Thyroid gland (tissue), 4 donors: ENCODE measurements around the gene CSTF1.

Experiments used
- CTCF ChIP-seq, 6 experiments: fragments of 200-600 bp in 3 of 6; fragments of 450-650 bp in 3 of 6; sonication (generic) in 3 of 6; IDR thresholded peaks; one replicate each; pipeline ENCODE4 v1.5.1; 2016 to 2019; ENCODE audit warnings: antibody characterized with exemption in 6 of 6, mild to moderate bottlenecking in 2 of 6, inconsistent platforms in 1 of 6, moderate library complexity in 1 of 6
- POLR2A ChIP-seq, 2 donors: fragments of 450-650 bp; IDR thresholded peaks; one replicate each; pipeline ENCODE4 v1.6.1; 2017; ENCODE audit warnings: antibody characterized with exemption in 2 of 2, mild to moderate bottlenecking in 2 of 2, moderate library complexity in 1 of 2

GRCh38 chr20:56382696-56383095 is 9.7 kb upstream of the CSTF1 start:
- no peak for TF ChIP-seq CTCF (IDR thresholded peaks at IDR 0.05)
- TF ChIP-seq POLR2A (IDR thresholded peaks at IDR 0.05), result no peak
